ENCODE data around the gene TAOK1.
"Not testable (repeated sequence)": the region's sequence is repeated elsewhere in the genome, so short reads cannot be mapped to it uniquely, and the experiment has no call there.

The TAOK1 gene

GRCh38 chr17:29549177-29549923 is 159.2 kb downstream of the TAOK1 start:
- H3K4me1 Mint-ChIP-seq (ENCODE audit: low read depth in 2 of 2) = peaks cover 6 to 22% of the 10 kb centered on the region in 2 donors
- H3K27ac Mint-ChIP-seq = no peak overlapping the region
- H3K27me3 Mint-ChIP-seq = no peaks in the 10 kb centered on the region
- H3K4me3 Mint-ChIP-seq = no peak overlapping the region
- DNase-seq (no peak), ATAC-seq (replicated peaks) (peak; percentile 73)
- peaks cover 6% of the 10 kb centered on the region for H3K36me3 Mint-ChIP-seq (ENCODE audit: insufficient read depth)
- no peaks in the 10 kb centered on the region for H3K9me3 Mint-ChIP-seq

- no peaks in the 10 kb centered on the region for H3K9me3 Mint-ChIP-seq
- ATAC-seq (replicated peaks) = no peak
- no peak overlapping the region for H3K4me3 Mint-ChIP-seq
- no peak overlapping the region for H3K27ac Mint-ChIP-seq
- DNase-seq = no peak
- peaks cover 11% of the 10 kb centered on the region for H3K36me3 Mint-ChIP-seq (ENCODE audit: insufficient read depth)
- peaks cover 18 to 24% of the 10 kb centered on the region in 2 donors for H3K4me1 Mint-ChIP-seq (ENCODE audit: low read depth in 2 of 2)
- no peaks in the 10 kb centered on the region for H3K27me3 Mint-ChIP-seq
Observed at GRCh38 chr17:29555840-29556239, 165.7 kb downstream of the TAOK1 start.

- Mint-ChIP-seq H3K9me3 (no peaks in the 10 kb centered on the region), H3K27ac (peak overlapping the region; percentile 76 to 81), H3K4me3 (peak overlapping the region in 1 of 2 donors; percentile 12), H3K4me1 (ENCODE audit: low read depth in 2 of 2) (peaks cover 18 to 31% of the 10 kb centered on the region in 2 donors), H3K36me3 (ENCODE audit: insufficient read depth) (peaks cover 21% of the 10 kb centered on the region), H3K27me3 (no peaks in the 10 kb centered on the region)
- ATAC-seq (replicated peaks) (no peak), DNase-seq (no peak)
Observed at GRCh38 chr17:29557085-29557738, 167.0 kb downstream of the TAOK1 start.

GRCh38 chr17:29557739-29558116 is 167.6 kb downstream of the TAOK1 start:
- Mint-ChIP-seq H3K36me3 (ENCODE audit: insufficient read depth) (peaks cover 20% of the 10 kb centered on the region), H3K4me3 (peak overlapping the region in 1 of 2 donors; percentile 12), H3K4me1 (ENCODE audit: low read depth in 2 of 2) (peaks cover 20 to 35% of the 10 kb centered on the region in 2 donors), H3K9me3 (no peaks in the 10 kb centered on the region), H3K27ac (peak overlapping the region; percentile 76 to 81), H3K27me3 (no peaks in the 10 kb centered on the region)
- peak; percentile 35 for ATAC-seq (replicated peaks)
- no peak for DNase-seq

GRCh38 chr17:29558139-29558538 is 168.0 kb downstream of the TAOK1 start:
- DNase-seq; H3K9me3 Mint-ChIP-seq; H3K27me3 Mint-ChIP-seq; H3K4me3 Mint-ChIP-seq; ATAC-seq (replicated peaks): not testable (repeated sequence)
- peaks cover 20% of the 10 kb centered on the region for H3K36me3 Mint-ChIP-seq (ENCODE audit: insufficient read depth)
- H3K27ac Mint-ChIP-seq = peak overlapping the region; percentile 76 to 81
- peaks cover 24 to 38% of the 10 kb centered on the region in 2 donors for H3K4me1 Mint-ChIP-seq (ENCODE audit: low read depth in 2 of 2)

GRCh38 chr17:29559640-29560039 is 169.5 kb downstream of the TAOK1 start:
- H3K4me3 Mint-ChIP-seq = no peak overlapping the region
- peaks cover 26% of the 10 kb centered on the region for H3K36me3 Mint-ChIP-seq (ENCODE audit: insufficient read depth)
- no peak for DNase-seq
- no peaks in the 10 kb centered on the region for H3K9me3 Mint-ChIP-seq
- peak overlapping the region; percentile 85 to 94 for H3K27ac Mint-ChIP-seq
- peaks cover 31 to 44% of the 10 kb centered on the region in 2 donors for H3K4me1 Mint-ChIP-seq (ENCODE audit: low read depth in 2 of 2)
- H3K27me3 Mint-ChIP-seq = no peaks in the 10 kb centered on the region
- no peak for ATAC-seq (replicated peaks)

GRCh38 chr17:29560316-29560715 is 170.2 kb downstream of the TAOK1 start:
- Mint-ChIP-seq H3K9me3 (no peaks in the 10 kb centered on the region), H3K27me3 (no peaks in the 10 kb centered on the region), H3K36me3 (ENCODE audit: insufficient read depth) (peaks cover 26% of the 10 kb centered on the region), H3K27ac (peak overlapping the region; percentile 85 to 94), H3K4me1 (ENCODE audit: low read depth in 2 of 2) (peaks cover 31 to 44% of the 10 kb centered on the region in 2 donors), H3K4me3 (peak overlapping the region in 1 of 2 donors; percentile 21)
- ATAC-seq (replicated peaks) (no peak), DNase-seq (no peak)

- peak overlapping the region; percentile 69 to 94 for H3K27ac Mint-ChIP-seq
- H3K27me3 Mint-ChIP-seq = no peaks in the 10 kb centered on the region
- no peaks in the 10 kb centered on the region for H3K9me3 Mint-ChIP-seq
- H3K4me3 Mint-ChIP-seq = peak overlapping the region; percentile 29 to 74
- ATAC-seq (replicated peaks) = peak; percentile 34
- peaks cover 31% of the 10 kb centered on the region for H3K36me3 Mint-ChIP-seq (ENCODE audit: insufficient read depth)
- DNase-seq = peak in 2 of 3 experiments; percentile 23 to 33
- peaks cover 39 to 46% of the 10 kb centered on the region in 2 donors for H3K4me1 Mint-ChIP-seq (ENCODE audit: low read depth in 2 of 2)
Observed at GRCh38 chr17:29561554-29562517, 171.7 kb downstream of the TAOK1 start.

GRCh38 chr17:29562615-29563014 is 172.5 kb downstream of the TAOK1 start:
- DNase-seq = no peak
- Mint-ChIP-seq H3K9me3 (no peaks in the 10 kb centered on the region), H3K4me3 (peak overlapping the region in 1 of 2 donors; percentile 74), H3K27ac (peak overlapping the region; percentile 69 to 94), H3K4me1 (ENCODE audit: low read depth in 2 of 2) (peaks cover 31 to 38% of the 10 kb centered on the region in 2 donors), H3K27me3 (no peaks in the 10 kb centered on the region), H3K36me3 (ENCODE audit: insufficient read depth) (peaks cover 33% of the 10 kb centered on the region)
- no peak for ATAC-seq (replicated peaks)

- Mint-ChIP-seq H3K36me3 (ENCODE audit: insufficient read depth) (peaks cover 43% of the 10 kb centered on the region), H3K9me3 (no peaks in the 10 kb centered on the region), H3K4me3 (peak overlapping the region; percentile 97 to 99), H3K27ac (peak overlapping the region; percentile 81 to 93), H3K4me1 (ENCODE audit: low read depth in 2 of 2) (peaks cover 26 to 35% of the 10 kb centered on the region in 2 donors), H3K27me3 (no peaks in the 10 kb centered on the region)
- ATAC-seq (replicated peaks) (peak; percentile 24), DNase-seq (peak in 2 of 3 experiments; percentile 33 to 37)
Observed at GRCh38 chr17:29563816-29564215, 173.7 kb downstream of the TAOK1 start.

GRCh38 chr17:29565643-29566472 is 175.7 kb downstream of the TAOK1 start:
- Mint-ChIP-seq H3K27ac (peak overlapping the region; percentile 79 to 93), H3K27me3 (no peaks in the 10 kb centered on the region), H3K36me3 (ENCODE audit: insufficient read depth) (peaks cover 43% of the 10 kb centered on the region), H3K4me3 (peak overlapping the region; percentile 97 to 99), H3K9me3 (no peaks in the 10 kb centered on the region), H3K4me1 (ENCODE audit: low read depth in 2 of 2) (peaks cover 36 to 40% of the 10 kb centered on the region in 2 donors)
- ATAC-seq (replicated peaks) (peak; percentile 32), DNase-seq (peak; percentile 56 to 57 (median 57))

GRCh38 chr17:29566473-29567303 is 176.5 kb downstream of the TAOK1 start, which contains the start of gene ABHD15:
Gene ABHD15 (minus strand): TSS chr17:29567037. CDS start chr17:29566966, 71 bp downstream.
- Mint-ChIP-seq H3K9me3 (no peaks in the 10 kb centered on the region), H3K4me1 (ENCODE audit: low read depth in 2 of 2) (peaks cover 38 to 42% of the 10 kb centered on the region in 2 donors), H3K27me3 (no peaks in the 10 kb centered on the region), H3K36me3 (ENCODE audit: insufficient read depth) (peaks cover 41% of the 10 kb centered on the region), H3K4me3 (peak within 1 kb of the TSS; percentile 97 to 99), H3K27ac (peak within 1 kb of the TSS; percentile 79 to 93)
- ATAC-seq (replicated peaks) (peak; percentile 35), DNase-seq (peak; percentile 51 to 61 (median 56))

Measured in effector memory CD8-positive, alpha-beta T cell (primary cell).